AG09319 (cell line): ENCODE results near the gene LEPR.

Experiments
- DNase-seq: peaks from one replicate; pipeline ENCODE4 v3.0.0-alpha.2; 2010; ENCODE audit warnings: low read depth; ENCODE audit errors: extremely low read depth
- CTCF ChIP-seq: IDR thresholded peaks from 2 replicates; pipeline ENCODE4 v1.5.1; 2011; ENCODE audit warnings: low read depth, mild to moderate bottlenecking, inconsistent platforms, low read length, moderate library complexity

Gene LEPR

GRCh38 chr1:65431111-65431705 lies 10.7 kb downstream of the LEPR start:
- TF ChIP-seq CTCF, result peak; percentile 51
- DNase-seq, result no peak

- TF ChIP-seq CTCF, result no peak
- no peak for DNase-seq
Observed at GRCh38 chr1:65432918-65433317, 12.4 kb downstream of the LEPR start.

GRCh38 chr1:65434255-65434654 lies 13.8 kb downstream of the LEPR start:
- TF ChIP-seq CTCF, result no peak

GRCh38 chr1:65434760-65435159 lies 14.3 kb downstream of the LEPR start:
- DNase-seq, result no peak

More at GRCh38 chr1:65434255-65434654, 13.8 kb downstream of the LEPR start:
- no peak for DNase-seq

GRCh38 chr1:65435987-65436386 lies 15.5 kb downstream of the LEPR start:
- TF ChIP-seq CTCF, result no peak
- DNase-seq, result no peak

More at GRCh38 chr1:65434760-65435159, 14.3 kb downstream of the LEPR start:
- TF ChIP-seq CTCF, result no peak

- no peak for TF ChIP-seq CTCF
- DNase-seq, result no peak
Observed at GRCh38 chr1:65437616-65438015, 17.1 kb downstream of the LEPR start.

GRCh38 chr1:65440322-65440900 lies 19.9 kb downstream of the LEPR start:
- TF ChIP-seq CTCF, result no peak
- DNase-seq, result no peak
